Caco-2 (cell line): ENCODE measurements around the gene TP53BP2. TPM values are rescaled to one million over a fixed set of nuclear protein-coding genes. Genes with fewer than 3 reads are reported as not detected.

Experiments
- BruUV-seq: library from RNA; stranded (reverse); fragments of 400-500 nt; replicated peaks from 2 replicates; lab custom pipeline; 2021; lab: Mats Ljungman, UMichigan
- CTCF ChIA-PET: fragments of 300-600 bp; sonication (Branson Sonifier 250); formaldehyde crosslinking; loops from one replicate; lab custom pipeline; 2022; ENCODE audit warnings: antibody characterized with exemption; lab: Charles Lee
- POLR2A ChIA-PET: fragments of 300-600 bp; sonication (Branson Sonifier 250); formaldehyde crosslinking; loops from one replicate; lab custom pipeline; 2022; ENCODE audit warnings: antibody characterized with exemption; lab: Charles Lee
- DNase-seq, 2 experiments: peaks; one replicate each; pipeline versions ENCODE4 v3.0.0 to v3.0.0-alpha.2; 2020 to 2022
- H3K27me3 ChIP-seq: replicated peaks from 2 replicates; pipeline ENCODE4 v1.6.0; 2011; ENCODE audit warnings: low read length; ENCODE audit not compliant: control insufficient read depth, insufficient read depth
- H3K36me3 ChIP-seq: 2 replicates; pipeline ENCODE4 v1.5.1; 2011; ENCODE audit warnings: low read length; ENCODE audit not compliant: control insufficient read depth, insufficient read depth
- H3K4me1 ChIP-seq: fragments of 250-450 bp; sonication (Bioruptor Pico); 2 replicates; pipeline ENCODE4 v1.5.1; 2020; ENCODE audit warnings: mild to moderate bottlenecking
- H3K4me3 ChIP-seq: 2 replicates; pipeline ENCODE4 v1.5.1; 2011; ENCODE audit warnings: low read depth, mild to moderate bottlenecking, control low read depth, low read length
- H3K9me3 ChIP-seq: fragments of 250-450 bp; sonication (Bioruptor Pico); 2 replicates; pipeline ENCODE4 v1.5.1; 2020; ENCODE audit warnings: mild to moderate bottlenecking, moderate library complexity
- H3K27ac Mint-ChIP-seq: one replicate; pipeline ENCODE4 v1.8.0; 2022; ENCODE audit warnings: mixed read lengths; ENCODE audit not compliant: unreplicated experiment
- H3K27me3 Mint-ChIP-seq: one replicate; pipeline ENCODE4 v1.8.0; 2022; ENCODE audit warnings: mixed read lengths; ENCODE audit not compliant: insufficient read depth, unreplicated experiment
- H3K36me3 Mint-ChIP-seq: one replicate; pipeline ENCODE4 v1.8.0; 2022; ENCODE audit warnings: mild to moderate bottlenecking, mixed read lengths; ENCODE audit not compliant: insufficient read depth, unreplicated experiment
- H3K4me1 Mint-ChIP-seq: one replicate; pipeline ENCODE4 v1.8.0; 2022; ENCODE audit warnings: low read depth, mixed read lengths; ENCODE audit not compliant: unreplicated experiment
- H3K4me3 Mint-ChIP-seq: one replicate; pipeline ENCODE4 v1.8.0; 2022; ENCODE audit warnings: mild to moderate bottlenecking, moderate library complexity, mixed read lengths; ENCODE audit not compliant: unreplicated experiment
- H3K9me3 Mint-ChIP-seq: one replicate; pipeline ENCODE4 v1.8.0; 2022; ENCODE audit warnings: mixed read lengths; ENCODE audit not compliant: unreplicated experiment
- CTCF ChIP-seq, 2 experiments: fragments of 200-600 bp in 1 of 2; IDR thresholded peaks; 1 replicate in 1 of 2; 2 replicates in 1 of 2; pipeline versions ENCODE4 v1.5.1 to v1.8.0; 2011 to 2022; ENCODE audit warnings: antibody characterized with exemption in 1 of 2, control low read depth in 1 of 2, inconsistent platforms in 1 of 2, low read depth in 1 of 2, low read length in 1 of 2, mild to moderate bottlenecking in 1 of 2, moderate library complexity in 1 of 2; ENCODE audit not compliant: insufficient read depth in 1 of 2, severe bottlenecking in 1 of 2, unreplicated experiment in 1 of 2
- intact Hi-C: fragments of 100-400 bp; cut with micrococcal nuclease; formaldehyde crosslinking; loops from one replicate; pipeline ENCODE4 v1.10.0; 2022; ENCODE audit not compliant: unreplicated experiment
- total RNA-seq: library from RNA; stranded (reverse); gene quantifications from 2 replicates; pipeline ENCODE4 v1.2.3, GENCODE V29; 2022

TP53BP2 gene
- total RNA-seq, 1 experiment from 2014 or later = 49.6 TPM

GRCh38 chr1:223758734-223759133 is 87.0 kb downstream of the TP53BP2 start:
- no peaks in the 10 kb centered on the region for H3K9me3 ChIP-seq
- intact Hi-C loops = no loop called here
- peaks cover 85% of the 10 kb centered on the region for H3K36me3 Mint-ChIP-seq
- TF ChIP-seq CTCF (IDR thresholded peaks at IDR 0.05; ENCODE audit: insufficient read depth in 1 of 2, low read depth in 1 of 2, low read length in 1 of 2, severe bottlenecking in 1 of 2, unreplicated experiment in 1 of 2) = no peak
- no peaks in the 10 kb centered on the region for H3K27me3 Mint-ChIP-seq
- no TSS peak for BruUV-seq
- H3K4me1 Mint-ChIP-seq = peaks cover 44% of the 10 kb centered on the region
- no peak overlapping the region for H3K4me3 ChIP-seq
- peak in 1 of 2 experiments; percentile 13 for DNase-seq
- ChIA-PET CTCF (interaction anchor here (0.7 kb wide), 1 partner anchor 59 kb away, joined by 4 read pairs; no protein-coding TSS in a partner anchor), POLR2A (no interaction called here)
- H3K36me3 ChIP-seq = peaks cover 3% of the 10 kb centered on the region
- H3K27ac Mint-ChIP-seq = peak overlapping the region; percentile 60
- H3K4me3 Mint-ChIP-seq = no peak overlapping the region
- H3K4me1 ChIP-seq = peaks cover 49% of the 10 kb centered on the region
- H3K9me3 Mint-ChIP-seq = no peaks in the 10 kb centered on the region
- no peaks in the 10 kb centered on the region for H3K27me3 ChIP-seq

- intact Hi-C loops = no loop called here
- Histone ChIP-seq H3K36me3 (peaks cover 7% of the 10 kb centered on the region), H3K4me1 (peaks cover 32% of the 10 kb centered on the region), H3K9me3 (no peaks in the 10 kb centered on the region), H3K27me3 (no peaks in the 10 kb centered on the region), H3K4me3 (no peak overlapping the region)
- no peak for DNase-seq
- ChIA-PET CTCF (no interaction called here), POLR2A (no interaction called here)
- BruUV-seq = no TSS peak
- no peak for TF ChIP-seq CTCF (IDR thresholded peaks at IDR 0.05; ENCODE audit: insufficient read depth in 1 of 2, low read depth in 1 of 2, low read length in 1 of 2, severe bottlenecking in 1 of 2, unreplicated experiment in 1 of 2)
- no peak overlapping the region for H3K4me3 Mint-ChIP-seq
- peaks cover 81% of the 10 kb centered on the region for H3K36me3 Mint-ChIP-seq
- H3K27me3 Mint-ChIP-seq = no peaks in the 10 kb centered on the region
- peak overlapping the region; percentile 57 for H3K27ac Mint-ChIP-seq
- no peaks in the 10 kb centered on the region for H3K9me3 Mint-ChIP-seq
- H3K4me1 Mint-ChIP-seq = peaks cover 34% of the 10 kb centered on the region
Measured at GRCh38 chr1:223756806-223757700, 88.7 kb downstream of the TP53BP2 start.

- Mint-ChIP-seq H3K4me3 (no peak overlapping the region), H3K27me3 (no peaks in the 10 kb centered on the region), H3K4me1 (peaks cover 28% of the 10 kb centered on the region), H3K9me3 (no peaks in the 10 kb centered on the region), H3K36me3 (peaks cover 72% of the 10 kb centered on the region), H3K27ac (no peak overlapping the region)
- CTCF ChIA-PET = no interaction called here
- no peaks in the 10 kb centered on the region for H3K9me3 ChIP-seq
- peaks cover 7% of the 10 kb centered on the region for H3K36me3 ChIP-seq
- no peak for TF ChIP-seq CTCF (IDR thresholded peaks at IDR 0.05; ENCODE audit: insufficient read depth in 1 of 2, low read depth in 1 of 2, low read length in 1 of 2, severe bottlenecking in 1 of 2, unreplicated experiment in 1 of 2)
- H3K4me3 ChIP-seq = no peak overlapping the region
- no TSS peak for BruUV-seq
- H3K4me1 ChIP-seq = peaks cover 25% of the 10 kb centered on the region
- no peaks in the 10 kb centered on the region for H3K27me3 ChIP-seq
- intact Hi-C loops = no loop called here
- DNase-seq = no peak
- POLR2A ChIA-PET = no interaction called here
Measured at GRCh38 chr1:223755992-223756775, 89.6 kb downstream of the TP53BP2 start.
